Activated CD8-positive, alpha-beta memory T cell treated with anti-CD3 and anti-CD28 coated beads, Interleukin-2, amount 50 U/mL, for 4 hours (primary cell): ENCODE measurements around the gene CDH1.
"Not testable (repeated sequence)": the region's sequence is repeated elsewhere in the genome, so short reads cannot be mapped to it uniquely, and the experiment has no call there.

Source experiments
- DNase-seq: peaks from one replicate; pipeline ENCODE4 v3.0.0-alpha.2; 2020

The CDH1 gene

DNA sequence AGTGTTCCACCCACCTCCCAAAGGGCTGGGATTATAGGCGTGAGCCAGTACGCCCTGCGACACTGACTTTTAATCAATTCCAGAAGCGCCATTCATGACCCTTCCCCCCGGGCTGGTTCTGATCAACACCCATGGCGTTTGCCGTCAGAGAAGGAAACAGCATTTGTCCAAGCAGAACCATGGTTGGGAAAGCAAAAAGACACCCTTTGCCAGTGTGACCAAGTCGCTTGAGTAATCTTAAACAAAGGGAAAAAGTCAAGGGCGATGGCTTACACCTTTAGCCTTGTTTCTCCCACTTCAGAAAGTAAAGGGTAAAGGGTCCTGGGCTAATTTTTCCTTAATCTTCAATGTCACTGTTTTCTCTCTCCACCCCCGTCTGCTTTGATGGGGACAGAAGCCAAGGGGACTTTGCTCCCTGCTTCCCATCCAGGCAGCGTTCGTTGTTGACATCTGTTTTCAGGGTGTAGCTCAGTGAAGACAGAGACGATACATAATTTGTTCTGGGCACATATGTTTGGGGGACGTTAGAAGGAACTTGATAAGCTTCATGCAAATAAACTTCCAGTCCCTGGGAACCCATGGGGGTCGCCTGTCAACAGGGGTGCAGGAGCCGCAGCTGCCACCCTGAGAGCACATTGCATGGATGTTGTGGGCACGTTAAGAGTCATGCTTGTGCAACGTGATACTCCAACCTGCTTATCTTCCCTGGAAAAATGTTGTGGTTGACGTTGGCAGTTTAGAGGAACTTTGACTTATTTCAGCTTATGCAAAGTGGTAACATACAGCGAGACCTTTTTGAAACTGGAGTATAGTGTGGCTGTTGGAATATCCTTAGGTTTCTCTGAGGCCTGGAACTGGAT lies 55.6 kb downstream of the CDH1 start:
- no peak for DNase-seq

- no peak for DNase-seq
Observed at GRCh38 chr16:68793401-68793857, 56.3 kb downstream of the CDH1 start.

DNA sequence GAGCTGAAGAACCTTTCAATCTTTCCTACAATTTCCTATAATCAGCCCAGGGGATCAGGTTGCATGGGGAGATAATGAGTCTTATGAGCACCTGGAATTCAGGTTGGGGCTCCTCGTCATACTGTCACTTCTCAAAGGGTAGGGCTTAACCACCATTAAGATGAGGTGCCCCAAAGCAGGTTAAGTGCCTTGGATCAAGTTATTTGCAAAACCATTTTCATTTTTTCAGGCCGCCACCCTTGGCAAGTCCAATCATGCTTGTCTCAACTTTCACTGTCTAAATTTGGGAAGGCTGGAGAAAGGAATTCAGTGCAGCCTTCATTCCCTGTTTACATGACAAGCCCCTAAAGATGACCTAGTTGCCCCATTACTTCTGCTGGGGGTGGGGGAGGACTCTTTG lies 61.3 kb downstream of the CDH1 start:
- no peak for DNase-seq

DNA sequence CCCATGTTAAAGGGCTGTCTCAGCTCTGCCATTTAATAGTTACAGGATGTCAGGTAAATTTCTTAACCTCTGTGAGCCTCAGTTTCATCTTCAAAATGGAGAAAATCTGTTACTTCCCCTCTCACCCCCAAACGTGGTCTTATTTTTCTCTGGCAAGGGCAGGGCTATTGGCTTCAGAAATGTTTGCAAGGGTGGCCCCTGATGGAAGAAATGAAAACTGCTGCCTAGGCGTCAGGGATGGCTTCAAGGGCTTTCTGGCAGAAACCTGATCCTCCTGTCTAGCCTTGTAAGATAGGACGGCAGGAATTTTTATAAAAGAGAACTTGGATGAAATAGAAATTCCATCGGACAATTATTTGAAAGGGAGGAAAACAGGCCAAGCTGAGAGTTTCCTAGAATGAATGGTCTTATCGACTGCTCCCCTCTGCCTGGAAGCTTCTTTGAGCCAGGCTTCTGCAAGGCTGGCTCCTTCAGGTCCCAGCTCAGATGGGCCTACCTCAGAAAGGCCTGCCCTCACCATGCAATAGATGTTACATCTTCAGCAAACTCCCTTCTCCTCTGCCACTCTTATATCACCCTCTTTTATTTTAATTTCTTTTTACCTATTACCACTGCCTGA lies 63.3 kb downstream of the CDH1 start:
- DNase-seq, result peak; percentile 35

DNA sequence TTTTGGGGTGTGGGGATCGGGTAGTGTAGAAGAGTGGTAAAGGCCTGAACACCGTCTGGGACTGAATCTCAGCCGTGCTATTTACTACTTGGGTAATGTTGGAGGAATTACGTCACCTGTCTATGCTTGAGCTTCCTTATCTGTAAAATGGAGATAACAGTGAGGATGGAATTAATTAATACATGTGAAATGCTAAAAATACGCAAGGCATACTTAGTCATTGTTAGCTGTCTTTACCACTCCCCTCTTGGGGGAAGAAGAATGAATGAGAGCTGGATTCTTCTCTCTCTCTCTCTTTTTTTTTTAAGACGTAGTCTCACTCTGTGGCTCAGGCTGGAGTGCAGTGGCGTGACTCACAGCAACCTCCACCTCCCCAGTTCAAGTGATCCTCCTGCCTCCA lies 65.1 kb downstream of the CDH1 start:
- no peak for DNase-seq

- DNase-seq, result no peak
Observed at GRCh38 chr16:68806422-68806821, 69.3 kb downstream of the CDH1 start.

DNA sequence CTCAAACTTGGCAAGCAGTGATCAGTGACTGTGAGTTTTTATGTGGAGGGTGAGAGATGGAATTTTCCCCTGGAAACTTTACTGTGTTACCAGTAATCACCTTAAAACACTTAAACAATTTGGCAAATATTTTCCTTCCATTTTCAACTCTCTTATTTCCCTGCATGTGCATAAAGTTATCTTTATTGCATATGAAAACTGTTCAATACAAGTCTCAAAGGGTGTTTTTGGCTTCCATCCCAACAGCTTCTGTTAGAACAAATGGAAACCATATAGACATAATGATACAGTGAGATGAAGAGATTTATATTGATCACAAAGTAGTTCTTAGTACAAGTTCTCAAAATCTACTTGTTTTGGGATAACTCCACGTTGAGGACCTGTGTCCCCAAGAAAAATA lies 69.9 kb downstream of the CDH1 start:
- no peak for DNase-seq

DNA sequence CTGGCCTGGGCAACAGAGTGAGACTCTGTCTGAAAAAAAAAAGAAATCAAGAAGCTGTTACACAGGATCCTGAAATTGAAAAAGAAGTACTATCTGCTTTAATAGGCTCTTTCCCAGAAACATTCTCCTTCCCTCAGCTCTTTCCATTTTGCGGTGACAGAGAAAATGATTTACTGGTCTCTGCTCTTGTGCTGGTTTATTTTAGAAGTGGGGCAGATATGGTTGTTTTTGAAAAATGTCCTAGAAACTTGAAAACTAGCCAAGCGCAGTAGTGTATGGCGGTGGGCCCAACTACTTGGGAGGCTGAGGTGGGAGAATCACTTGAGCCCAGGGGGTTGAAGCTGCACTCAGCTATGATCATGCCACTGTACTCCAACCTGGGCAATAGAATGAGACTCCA lies 77.4 kb downstream of the CDH1 start:
- DNase-seq, result no peak

DNA sequence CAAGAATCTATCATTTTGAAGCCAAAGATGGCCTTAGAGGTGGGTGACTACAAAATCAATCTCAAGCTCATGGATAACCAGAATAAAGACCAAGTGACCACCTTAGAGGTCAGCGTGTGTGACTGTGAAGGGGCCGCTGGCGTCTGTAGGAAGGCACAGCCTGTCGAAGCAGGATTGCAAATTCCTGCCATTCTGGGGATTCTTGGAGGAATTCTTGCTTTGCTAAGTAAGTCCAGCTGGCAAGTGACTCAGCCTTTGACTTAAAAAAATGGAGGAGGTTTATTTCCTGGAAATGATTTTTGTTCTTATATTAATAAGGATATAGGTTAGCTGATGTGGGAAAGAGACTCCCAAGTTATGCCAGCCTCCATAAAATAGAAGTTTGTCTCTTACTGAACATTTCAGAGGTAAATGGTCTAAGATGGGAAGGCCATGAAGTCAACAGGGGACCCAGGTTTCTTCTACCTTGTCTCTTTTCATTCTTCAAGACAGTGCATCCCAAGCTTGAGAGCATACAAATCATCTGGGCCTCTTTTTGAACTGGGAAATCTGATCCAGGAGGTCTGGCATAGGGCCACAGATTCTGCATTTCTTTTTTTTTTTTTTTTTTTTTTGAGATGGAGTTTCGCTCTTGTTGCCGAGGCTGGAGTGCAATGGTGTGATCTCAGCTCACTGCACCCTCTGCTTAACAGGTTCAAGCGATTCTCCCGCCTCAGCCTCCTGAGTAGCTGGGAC lies 86.5 kb downstream of the CDH1 start:
- no peak for DNase-seq

- DNase-seq, result no peak
Observed at GRCh38 chr16:68825427-68825826, 88.3 kb downstream of the CDH1 start.

DNA sequence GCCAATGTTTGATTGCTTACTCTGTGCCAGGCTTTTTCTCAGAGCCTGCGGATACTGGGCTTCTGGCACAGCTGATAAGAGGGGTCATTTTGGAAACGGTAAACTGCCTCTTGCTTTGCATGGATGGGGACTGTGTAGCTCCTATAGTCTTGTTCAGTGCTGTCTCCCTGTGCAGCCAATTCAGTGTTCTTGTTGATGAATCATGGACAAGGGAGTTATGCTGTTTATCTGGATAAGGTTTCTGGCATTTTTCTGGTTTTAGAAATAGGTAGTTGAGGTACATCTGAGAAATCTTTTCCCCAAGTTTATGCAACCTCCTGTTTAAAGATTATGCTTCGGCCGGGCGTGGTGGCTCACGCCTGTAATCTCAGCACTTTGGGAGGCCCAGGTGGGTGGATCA lies 89.6 kb downstream of the CDH1 start:
- no peak for DNase-seq

- no peak for DNase-seq
Observed at GRCh38 chr16:68833251-68833650, 96.2 kb downstream of the CDH1 start.

DNA sequence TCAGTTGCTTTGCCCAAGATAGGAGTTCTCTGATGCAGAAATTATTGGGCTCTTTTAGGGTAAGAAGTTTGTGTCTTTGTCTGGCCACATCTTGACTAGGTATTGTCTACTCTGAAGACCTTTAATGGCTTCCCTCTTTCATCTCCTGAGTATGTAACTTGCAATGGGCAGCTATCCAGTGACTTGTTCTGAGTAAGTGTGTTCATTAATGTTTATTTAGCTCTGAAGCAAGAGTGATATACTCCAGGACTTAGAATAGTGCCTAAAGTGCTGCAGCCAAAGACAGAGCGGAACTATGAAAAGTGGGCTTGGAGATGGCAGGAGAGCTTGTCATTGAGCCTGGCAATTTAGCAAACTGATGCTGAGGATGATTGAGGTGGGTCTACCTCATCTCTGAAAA lies 97.5 kb downstream of the CDH1 start:
- DNase-seq, result no peak

DNA sequence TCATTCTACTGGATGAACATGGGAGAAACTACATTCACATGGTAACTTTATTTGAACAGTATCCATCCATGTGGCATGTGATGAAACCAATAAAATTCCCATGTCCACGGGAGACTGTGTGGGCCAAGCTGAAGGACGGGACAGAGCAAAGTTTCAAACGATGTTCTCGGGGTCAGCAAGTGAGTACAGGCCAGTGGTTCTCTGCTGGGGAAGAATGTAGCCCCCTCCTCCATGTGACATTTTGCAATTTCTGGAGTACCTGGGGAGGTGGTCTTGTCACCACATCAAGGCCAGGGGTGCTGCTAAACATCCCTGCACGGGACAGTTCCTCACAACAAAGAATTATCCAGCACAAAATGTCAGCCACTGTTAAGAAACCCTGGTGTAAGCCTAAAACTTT lies 98.9 kb downstream of the CDH1 start:
- no peak for DNase-seq

GRCh38 chr16:68839831-68840230 lies 102.7 kb downstream of the CDH1 start:
- no peak for DNase-seq

GRCh38 chr16:68842964-68843481 lies 105.9 kb downstream of the CDH1 start:
- DNase-seq, result not testable (repeated sequence)

- peak; percentile 95 for DNase-seq
Observed at GRCh38 chr16:68843482-68844210, 106.6 kb downstream of the CDH1 start, which contains the start of gene TANGO6. Gene TANGO6 (plus strand): TSS chr16:68843531. CDS start chr16:68843618, 87 bp downstream.

- DNase-seq, result no peak
Observed at GRCh38 chr16:68844211-68844564, 107.1 kb downstream of the CDH1 start.

DNA sequence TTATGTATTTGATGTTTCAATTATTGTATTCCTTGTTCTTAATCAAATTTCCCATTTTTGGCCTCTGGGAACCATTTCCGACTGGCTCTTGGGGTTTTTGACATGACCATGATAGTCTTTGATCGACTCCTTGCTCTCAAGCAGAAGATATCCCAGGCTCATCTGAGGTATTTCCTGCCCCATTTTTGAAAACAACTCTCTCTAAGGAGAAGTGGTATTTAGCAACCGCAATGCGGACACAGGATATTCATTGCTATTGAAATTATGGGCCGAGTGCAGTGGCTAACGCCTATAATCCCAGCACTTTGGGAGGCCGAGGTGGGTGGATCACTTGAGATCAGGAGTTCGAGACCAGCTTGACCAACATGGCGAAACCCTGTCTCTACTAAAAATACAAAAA lies 111.7 kb downstream of the CDH1 start:
- no peak for DNase-seq

- no peak for DNase-seq
Observed at GRCh38 chr16:68850481-68850880, 113.4 kb downstream of the CDH1 start.

DNA sequence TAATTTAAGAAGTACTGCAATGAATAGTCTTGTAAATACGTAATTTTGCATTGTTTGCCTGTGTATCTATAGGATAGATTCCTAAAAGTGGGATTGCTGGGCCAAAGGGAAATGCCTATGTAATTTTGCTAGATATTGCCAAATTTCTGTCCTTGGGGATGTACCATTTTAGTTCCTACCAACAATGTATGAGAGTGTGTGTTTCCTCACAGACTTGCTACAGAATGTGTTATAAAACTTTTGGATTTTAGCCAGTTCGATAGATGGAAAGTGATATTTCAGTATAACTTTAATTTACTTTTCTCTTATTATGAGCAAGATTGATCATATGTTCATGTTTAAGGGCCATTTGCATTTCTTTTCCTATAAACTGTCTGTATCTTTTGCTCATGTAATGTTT lies 114.5 kb downstream of the CDH1 start:
- DNase-seq, result no peak

GRCh38 chr16:68857479-68857878 lies 120.4 kb downstream of the CDH1 start:
- DNase-seq, result no peak

DNA sequence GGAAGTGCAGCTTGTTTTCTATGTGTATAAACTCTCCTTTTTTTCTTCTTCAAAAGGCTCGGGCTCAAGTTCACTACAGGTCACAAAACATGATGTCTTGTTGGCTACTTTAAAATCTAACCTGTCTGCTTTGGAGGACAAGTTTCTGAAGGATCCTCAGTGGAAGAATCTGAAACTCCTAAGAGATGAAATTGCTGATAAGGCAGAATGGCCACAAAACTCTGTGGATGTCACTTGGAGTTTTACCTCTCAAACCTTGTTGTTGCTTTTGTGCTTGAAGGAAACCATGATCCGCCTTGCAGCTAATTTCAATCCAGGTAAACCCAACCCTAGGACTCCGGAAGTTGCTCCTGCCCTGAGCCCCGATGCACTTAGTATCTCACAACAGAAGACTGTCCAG lies 122.7 kb downstream of the CDH1 start:
- DNase-seq, result no peak
